GM23338 (cell line): ENCODE results near the gene CIC.

Experiments used
- CREB1 ChIP-seq: fragments of 250-450 bp; sonication (Bioruptor Pico); IDR thresholded peaks from 2 replicates; pipeline ENCODE4 v1.5.0; 2020; ENCODE audit warnings: low read depth, mild to moderate bottlenecking, moderate library complexity
- CTCF ChIP-seq, 2 experiments: fragments of 200-600 bp in 1 of 2; sonication (generic) in 1 of 2; conservative IDR thresholded peaks; 2 replicates each; pipeline versions ENCODE4 v1.5.1 to v1.6.1; 2016 to 2017; ENCODE audit warnings: antibody characterized with exemption in 2 of 2, low read depth in 2 of 2, mild to moderate bottlenecking in 2 of 2, moderate library complexity in 1 of 2
- EZH2 ChIP-seq: fragments of 200-600 bp; sonication (generic); IDR thresholded peaks from one replicate; pipeline ENCODE4 v1.8.0; 2017; ENCODE audit warnings: antibody characterized with exemption, mild to moderate bottlenecking, low read depth; ENCODE audit not compliant: unreplicated experiment
- EZH2phosphoT487 ChIP-seq: fragments of 200-600 bp; sonication (generic); IDR thresholded peaks from one replicate; pipeline ENCODE4 v1.8.1; 2018; ENCODE audit warnings: antibody characterized with exemption; ENCODE audit not compliant: unreplicated experiment
- JUNB ChIP-seq: IDR thresholded peaks from one replicate; pipeline ENCODE4 v1.6.1; 2016; ENCODE audit warnings: antibody characterized with exemption; ENCODE audit not compliant: unreplicated experiment
- NANOG ChIP-seq: IDR thresholded peaks from 2 replicates; pipeline ENCODE4 v1.6.1; 2016; ENCODE audit warnings: antibody characterized with exemption, borderline replicate concordance
- POLR2AphosphoS5 ChIP-seq: IDR thresholded peaks from 2 replicates; pipeline ENCODE4 v1.6.1; 2016; ENCODE audit warnings: antibody characterized with exemption, low read depth
- REST ChIP-seq: IDR thresholded peaks from one replicate; pipeline ENCODE4 v1.6.1; 2018; ENCODE audit warnings: antibody characterized with exemption; ENCODE audit not compliant: unreplicated experiment
- STAT1 ChIP-seq: IDR thresholded peaks from one replicate; pipeline ENCODE4 v1.6.1; 2016; ENCODE audit warnings: antibody characterized with exemption; ENCODE audit not compliant: unreplicated experiment
- ZNF114 ChIP-seq: fragments of 250-450 bp; sonication (Bioruptor Pico); IDR thresholded peaks from 2 replicates; pipeline ENCODE4 v1.5.0; 2020; ENCODE audit warnings: mild to moderate bottlenecking, moderate library complexity
- ZNF331 ChIP-seq: fragments of 250-450 bp; sonication (Bioruptor Pico); IDR thresholded peaks from 2 replicates; pipeline ENCODE4 v1.5.0; 2020; ENCODE audit warnings: low read depth, mild to moderate bottlenecking, moderate library complexity

GRCh38 chr19:42281827-42282762 lies 13.0 kb downstream of the CIC start:
- no peak for TF ChIP-seq CTCF (conservative IDR thresholded peaks at IDR 0.05; ENCODE audit: low read depth in 2 of 2)
- no peak for TF ChIP-seq POLR2AphosphoS5
- no peak for TF ChIP-seq JUNB
- TF ChIP-seq EZH2phosphoT487, result no peak
- TF ChIP-seq REST, result no peak
- no peak for TF ChIP-seq EZH2
- TF ChIP-seq CREB1 (CRISPR knock-in tag), result no peak
- TF ChIP-seq STAT1, result no peak
- TF ChIP-seq ZNF114 (CRISPR knock-in tag), result no peak
- no peak for TF ChIP-seq NANOG
- TF ChIP-seq ZNF331, result no peak
